ENCODE results near the gene PPIP5K1.

PPIP5K1 gene

GRCh38 chr15:43511012-43511885, 78.8 kb downstream of the PPIP5K1 start:
- peak overlapping the region; percentile 18 for H3K27ac ChIP-seq (ENCODE audit: low read depth, low read length)
- peak overlapping the region in 2 of 5 donors; percentile 11 to 63 for H3K9ac ChIP-seq (ENCODE audit: low read length in 5 of 5)
- peaks cover 0 to 10% (median 3%) of the 10 kb centered on the region in 5 donors for H3K27me3 ChIP-seq (ENCODE audit: control insufficient read depth in 5 of 5, insufficient read depth in 4 of 5, low read length in 5 of 5)
- H3K9me3 ChIP-seq (ENCODE audit: control insufficient read depth in 5 of 5, low read length in 5 of 5): no peaks in the 10 kb centered on the region
- H3K4me3 ChIP-seq (ENCODE audit: low read depth in 1 of 5, low read length in 5 of 5): peak overlapping the region; percentile 80 to 92 (median 83)
- peaks cover 5 to 50% (median 33%) of the 10 kb centered on the region in 5 donors for H3K4me1 ChIP-seq (ENCODE audit: control insufficient read depth in 5 of 5, insufficient read depth in 5 of 5, low read length in 5 of 5)
- no peaks in the 10 kb centered on the region for H3K36me3 ChIP-seq (ENCODE audit: control insufficient read depth in 5 of 5, insufficient read depth in 5 of 5, low read length in 5 of 5)

DNA sequence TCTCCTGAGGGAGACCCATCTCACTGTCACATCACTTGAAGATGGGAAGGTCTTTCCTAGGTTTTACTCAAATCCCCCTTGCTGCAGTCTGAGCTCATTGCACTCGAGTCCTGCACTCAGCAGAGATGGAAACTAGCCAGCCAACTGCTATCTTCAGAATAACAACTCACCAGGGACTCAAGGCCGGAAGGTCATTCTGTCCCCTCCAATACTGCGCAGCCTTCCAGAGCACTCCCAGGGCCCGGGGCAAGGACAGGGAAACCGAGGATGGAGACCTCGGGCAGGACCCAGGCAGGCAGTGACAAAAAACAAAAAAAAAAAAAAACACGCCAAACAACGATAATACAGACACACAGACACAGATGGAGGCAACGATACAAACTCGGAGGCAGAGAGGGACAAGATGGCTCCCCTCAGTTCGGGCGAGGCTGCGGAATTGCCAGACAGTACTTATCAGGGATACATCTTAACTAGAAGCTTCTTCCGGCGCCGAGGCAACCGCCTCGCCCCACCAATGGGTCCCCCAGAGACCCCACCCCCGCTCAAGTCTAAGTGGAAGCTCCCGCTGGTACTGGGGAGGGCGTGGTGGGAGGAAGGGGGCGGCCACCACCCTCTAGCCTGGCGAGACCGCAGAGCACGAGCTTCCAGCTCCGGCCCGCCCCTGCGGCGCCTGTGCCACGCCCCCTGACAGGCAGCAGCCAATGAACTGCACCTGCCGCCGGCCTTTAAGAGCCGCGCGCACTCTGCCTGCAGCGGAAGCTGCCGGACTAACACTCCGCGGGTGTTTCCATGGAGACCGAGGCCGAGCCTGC, 79.6 kb downstream of the PPIP5K1 start:
- Histone ChIP-seq H3K9me3 (ENCODE audit: control insufficient read depth in 5 of 5, low read length in 5 of 5) (no peaks in the 10 kb centered on the region), H3K36me3 (ENCODE audit: control insufficient read depth in 5 of 5, insufficient read depth in 5 of 5, low read length in 5 of 5) (no peaks in the 10 kb centered on the region), H3K27ac (ENCODE audit: low read depth, low read length) (peak overlapping the region; percentile 76), H3K27me3 (ENCODE audit: control insufficient read depth in 5 of 5, insufficient read depth in 4 of 5, low read length in 5 of 5) (peaks cover 0 to 2% (median 0%) of the 10 kb centered on the region in 5 donors), H3K9ac (ENCODE audit: low read length in 5 of 5) (peak overlapping the region in 3 of 5 donors; percentile 34 to 67 (median 64)), H3K4me3 (ENCODE audit: low read depth in 1 of 5, low read length in 5 of 5) (peak overlapping the region; percentile 80 to 92 (median 83)), H3K4me1 (ENCODE audit: control insufficient read depth in 5 of 5, insufficient read depth in 5 of 5, low read length in 5 of 5) (peaks cover 5 to 42% (median 30%) of the 10 kb centered on the region in 5 donors)

- H3K36me3 ChIP-seq (ENCODE audit: control insufficient read depth in 5 of 5, insufficient read depth in 5 of 5, low read length in 5 of 5): no peaks in the 10 kb centered on the region
- H3K4me1 ChIP-seq (ENCODE audit: control insufficient read depth in 5 of 5, insufficient read depth in 5 of 5, low read length in 5 of 5): peaks cover 5 to 42% (median 29%) of the 10 kb centered on the region in 5 donors
- no peaks in the 10 kb centered on the region for H3K27me3 ChIP-seq (ENCODE audit: control insufficient read depth in 5 of 5, insufficient read depth in 4 of 5, low read length in 5 of 5)
- peak overlapping the region; percentile 76 for H3K27ac ChIP-seq (ENCODE audit: low read depth, low read length)
- H3K9me3 ChIP-seq (ENCODE audit: control insufficient read depth in 5 of 5, low read length in 5 of 5): no peaks in the 10 kb centered on the region
- H3K9ac ChIP-seq (ENCODE audit: low read length in 5 of 5): no peak overlapping the region
- peak overlapping the region; percentile 80 to 92 (median 83) for H3K4me3 ChIP-seq (ENCODE audit: low read depth in 1 of 5, low read length in 5 of 5)
Observed at GRCh38 chr15:43509660-43510199, 80.3 kb downstream of the PPIP5K1 start.

GRCh38 chr15:43508991-43509659, 80.9 kb downstream of the PPIP5K1 start:
- peak overlapping the region; percentile 76 for H3K27ac ChIP-seq (ENCODE audit: low read depth, low read length)
- H3K4me1 ChIP-seq (ENCODE audit: control insufficient read depth in 5 of 5, insufficient read depth in 5 of 5, low read length in 5 of 5): peaks cover 5 to 37% (median 25%) of the 10 kb centered on the region in 5 donors
- no peaks in the 10 kb centered on the region for H3K9me3 ChIP-seq (ENCODE audit: control insufficient read depth in 5 of 5, low read length in 5 of 5)
- H3K9ac ChIP-seq (ENCODE audit: low read length in 5 of 5): no peak overlapping the region
- H3K4me3 ChIP-seq (ENCODE audit: low read depth in 1 of 5, low read length in 5 of 5): no peak overlapping the region
- H3K36me3 ChIP-seq (ENCODE audit: control insufficient read depth in 5 of 5, insufficient read depth in 5 of 5, low read length in 5 of 5): no peaks in the 10 kb centered on the region
- no peaks in the 10 kb centered on the region for H3K27me3 ChIP-seq (ENCODE audit: control insufficient read depth in 5 of 5, insufficient read depth in 4 of 5, low read length in 5 of 5)

DNA sequence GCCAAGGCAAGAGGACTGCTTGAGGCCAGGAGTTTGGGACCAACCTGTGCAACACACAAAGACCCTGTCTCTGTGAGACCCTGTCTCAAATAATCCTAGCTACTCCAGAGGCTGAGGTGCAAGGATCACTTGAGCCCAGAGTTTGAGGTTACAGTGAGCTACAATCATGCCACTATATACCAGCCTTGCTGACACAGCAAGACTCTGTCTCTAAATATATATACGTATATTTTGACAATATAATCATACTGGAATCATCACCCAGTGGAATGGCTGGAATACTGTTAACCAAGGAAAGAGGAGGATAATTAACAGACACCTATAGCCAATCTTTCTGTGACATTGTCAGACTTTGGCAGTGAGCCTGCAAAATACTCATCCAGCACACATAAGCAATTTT, 81.6 kb downstream of the PPIP5K1 start:
- Histone ChIP-seq H3K27me3 (ENCODE audit: control insufficient read depth in 5 of 5, insufficient read depth in 4 of 5, low read length in 5 of 5) (no peaks in the 10 kb centered on the region), H3K36me3 (ENCODE audit: control insufficient read depth in 5 of 5, insufficient read depth in 5 of 5, low read length in 5 of 5) (no peaks in the 10 kb centered on the region), H3K4me3 (ENCODE audit: low read depth in 1 of 5, low read length in 5 of 5) (no peak overlapping the region), H3K27ac (ENCODE audit: low read depth, low read length) (no peak overlapping the region), H3K9ac (ENCODE audit: low read length in 5 of 5) (no peak overlapping the region), H3K9me3 (ENCODE audit: control insufficient read depth in 5 of 5, low read length in 5 of 5) (no peaks in the 10 kb centered on the region), H3K4me1 (ENCODE audit: control insufficient read depth in 5 of 5, insufficient read depth in 5 of 5, low read length in 5 of 5) (peaks cover 5 to 31% (median 25%) of the 10 kb centered on the region in 5 donors)

DNA sequence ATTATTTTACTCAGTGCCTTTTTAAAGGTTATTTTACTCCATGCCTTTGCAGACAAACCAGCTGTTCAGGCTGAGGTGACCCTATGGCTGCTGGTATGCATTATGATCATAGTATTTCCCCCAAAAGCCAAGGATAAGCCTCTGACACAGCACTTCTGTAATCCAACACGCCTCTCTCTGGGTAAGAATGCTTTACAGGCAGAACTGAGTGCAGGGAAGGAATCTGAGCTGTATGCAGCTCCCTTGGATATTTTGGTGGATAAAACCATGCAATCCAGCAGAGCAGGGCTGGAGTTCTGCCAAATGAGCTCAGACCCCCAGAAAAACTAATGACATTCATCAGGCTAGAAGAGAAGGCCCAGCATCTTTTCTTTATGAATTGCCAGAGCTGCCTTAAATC, 84.3 kb downstream of the PPIP5K1 start:
- Histone ChIP-seq H3K36me3 (ENCODE audit: control insufficient read depth in 5 of 5, insufficient read depth in 5 of 5, low read length in 5 of 5) (no peaks in the 10 kb centered on the region), H3K27ac (ENCODE audit: low read depth, low read length) (no peak overlapping the region), H3K9ac (ENCODE audit: low read length in 5 of 5) (no peak overlapping the region), H3K4me1 (ENCODE audit: control insufficient read depth in 5 of 5, insufficient read depth in 5 of 5, low read length in 5 of 5) (peaks cover 2 to 23% (median 17%) of the 10 kb centered on the region in 5 donors), H3K9me3 (ENCODE audit: control insufficient read depth in 5 of 5, low read length in 5 of 5) (no peaks in the 10 kb centered on the region), H3K4me3 (ENCODE audit: low read depth in 1 of 5, low read length in 5 of 5) (no peak overlapping the region), H3K27me3 (ENCODE audit: control insufficient read depth in 5 of 5, insufficient read depth in 4 of 5, low read length in 5 of 5) (no peaks in the 10 kb centered on the region)

DNA sequence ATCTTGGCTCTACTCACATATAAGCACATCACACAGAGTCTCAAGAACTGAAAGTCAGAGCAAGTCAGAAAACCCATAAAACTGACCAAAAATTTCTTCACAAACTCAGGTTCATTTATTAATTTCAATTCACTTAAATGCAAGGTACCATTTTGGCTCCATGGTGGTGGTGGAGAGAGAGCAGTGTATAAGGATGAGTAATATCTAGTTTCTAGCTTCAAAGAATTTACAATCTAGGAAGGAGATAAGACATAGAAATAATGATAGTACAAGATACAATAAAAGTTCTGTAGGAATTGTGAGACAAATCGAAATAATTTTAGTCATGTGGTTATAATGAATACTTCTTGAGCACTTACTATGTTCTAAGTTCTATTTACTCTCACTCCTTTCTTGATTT, 90.4 kb downstream of the PPIP5K1 start:
- Histone ChIP-seq H3K4me1 (ENCODE audit: control insufficient read depth in 5 of 5, insufficient read depth in 5 of 5, low read length in 5 of 5) (no peaks in the 10 kb centered on the region), H3K27ac (ENCODE audit: low read depth, low read length) (no peak overlapping the region), H3K27me3 (ENCODE audit: control insufficient read depth in 5 of 5, insufficient read depth in 4 of 5, low read length in 5 of 5) (no peaks in the 10 kb centered on the region), H3K9me3 (ENCODE audit: control insufficient read depth in 5 of 5, low read length in 5 of 5) (no peaks in the 10 kb centered on the region), H3K36me3 (ENCODE audit: control insufficient read depth in 5 of 5, insufficient read depth in 5 of 5, low read length in 5 of 5) (no peaks in the 10 kb centered on the region), H3K9ac (ENCODE audit: low read length in 5 of 5) (no peak overlapping the region), H3K4me3 (ENCODE audit: low read depth in 1 of 5, low read length in 5 of 5) (no peak overlapping the region)

DNA sequence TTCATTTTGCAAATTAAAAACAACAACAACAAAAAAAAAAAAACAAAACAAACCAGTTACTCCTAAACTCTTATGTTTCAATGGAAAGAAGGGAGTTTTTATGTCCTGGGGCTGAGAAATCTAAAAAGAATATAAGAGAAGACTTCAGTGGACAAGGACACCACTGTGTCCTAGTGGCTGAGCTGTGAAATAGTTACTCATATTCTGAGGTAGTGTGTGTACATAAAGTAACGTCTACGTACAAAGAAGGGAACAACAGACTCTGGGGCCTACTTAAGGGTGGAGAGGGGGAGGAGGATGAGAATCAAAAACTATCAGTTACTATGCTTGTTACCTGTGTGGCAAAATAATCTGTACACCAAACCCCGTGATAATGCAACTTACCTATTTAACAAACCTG, 91.0 kb downstream of the PPIP5K1 start:
- no peaks in the 10 kb centered on the region for H3K36me3 ChIP-seq (ENCODE audit: control insufficient read depth in 5 of 5, insufficient read depth in 5 of 5, low read length in 5 of 5)
- H3K9ac ChIP-seq (ENCODE audit: low read length in 5 of 5): no peak overlapping the region
- no peak overlapping the region for H3K4me3 ChIP-seq (ENCODE audit: low read depth in 1 of 5, low read length in 5 of 5)

DNA sequence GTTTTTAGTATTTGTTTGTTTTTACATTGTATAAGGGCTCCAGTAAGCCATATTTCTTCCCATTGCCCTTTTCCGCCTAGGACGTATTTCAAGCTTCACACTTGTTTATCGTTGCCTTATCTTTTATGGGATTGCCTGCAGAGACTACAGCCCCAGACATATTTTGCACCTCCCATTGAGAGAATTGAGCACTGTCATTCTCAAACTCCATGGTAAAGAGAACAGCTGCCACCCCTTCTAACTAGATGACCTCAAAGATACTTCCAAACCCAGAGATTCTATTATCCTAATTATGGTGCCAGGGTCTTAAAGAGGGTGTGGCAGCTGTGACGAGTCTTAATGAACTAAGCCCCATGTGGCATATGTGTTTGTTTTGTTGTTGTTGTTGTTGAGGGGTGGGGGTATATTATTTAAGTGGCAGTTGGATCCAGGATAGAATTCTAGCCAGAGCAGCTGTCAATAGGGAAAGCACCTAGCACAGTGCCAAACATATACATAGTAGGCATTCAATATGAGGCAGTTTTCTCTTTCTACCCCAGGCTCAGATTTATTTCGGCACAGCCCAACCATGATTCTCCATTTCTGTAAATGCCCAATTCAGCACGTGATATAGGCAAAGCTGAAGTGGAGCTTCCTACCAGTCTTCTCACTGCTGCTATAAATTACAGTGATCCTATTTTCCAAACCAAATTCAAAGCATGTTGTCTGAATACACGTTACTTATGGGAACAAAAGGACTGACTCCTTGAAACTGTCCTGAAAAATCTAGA, 96.1 kb downstream of the PPIP5K1 start:
- H3K9ac ChIP-seq (ENCODE audit: low read length in 5 of 5): peak overlapping the region in 4 of 5 donors; percentile 71 to 80 (median 76)
- peaks cover 0 to 22% (median 17%) of the 10 kb centered on the region in 5 donors for H3K4me1 ChIP-seq (ENCODE audit: control insufficient read depth in 5 of 5, insufficient read depth in 5 of 5, low read length in 5 of 5)
- peak overlapping the region; percentile 72 for H3K27ac ChIP-seq (ENCODE audit: low read depth, low read length)
- H3K27me3 ChIP-seq (ENCODE audit: control insufficient read depth in 5 of 5, insufficient read depth in 4 of 5, low read length in 5 of 5): no peaks in the 10 kb centered on the region
- peak overlapping the region; percentile 85 to 97 (median 95) for H3K4me3 ChIP-seq (ENCODE audit: low read depth in 1 of 5, low read length in 5 of 5)
- H3K9me3 ChIP-seq (ENCODE audit: control insufficient read depth in 5 of 5, low read length in 5 of 5): no peaks in the 10 kb centered on the region
- H3K36me3 ChIP-seq (ENCODE audit: control insufficient read depth in 5 of 5, insufficient read depth in 5 of 5, low read length in 5 of 5): peaks cover 0 to 3% (median 0%) of the 10 kb centered on the region in 5 donors

More for the DNA sequence above, 91.0 kb downstream of the PPIP5K1 start:
- H3K27ac ChIP-seq (ENCODE audit: low read depth, low read length): no peak overlapping the region
- no peaks in the 10 kb centered on the region for H3K27me3 ChIP-seq (ENCODE audit: control insufficient read depth in 5 of 5, insufficient read depth in 4 of 5, low read length in 5 of 5)
- H3K4me1 ChIP-seq (ENCODE audit: control insufficient read depth in 5 of 5, insufficient read depth in 5 of 5, low read length in 5 of 5): no peaks in the 10 kb centered on the region
- H3K9me3 ChIP-seq (ENCODE audit: control insufficient read depth in 5 of 5, low read length in 5 of 5): no peaks in the 10 kb centered on the region

Measured in subcutaneous abdominal adipose tissue (tissue), 5 donors.